Astrocyte (in vitro differentiated cells and primary cell): ENCODE data around the gene MCTP1.

Experiments used
- CTCF ChIP-seq: IDR thresholded peaks from 2 replicates; pipeline ENCODE4 v1.5.1; 2011; ENCODE audit warnings: low read depth, mild to moderate bottlenecking, inconsistent platforms, low read length, moderate library complexity; ENCODE audit not compliant: insufficient read depth
- EZH2 ChIP-seq: IDR thresholded peaks from 2 replicates; pipeline ENCODE4 v1.6.1; 2012; ENCODE audit warnings: mild to moderate bottlenecking, low read length, inconsistent platforms; ENCODE audit not compliant: insufficient read depth

DNA sequence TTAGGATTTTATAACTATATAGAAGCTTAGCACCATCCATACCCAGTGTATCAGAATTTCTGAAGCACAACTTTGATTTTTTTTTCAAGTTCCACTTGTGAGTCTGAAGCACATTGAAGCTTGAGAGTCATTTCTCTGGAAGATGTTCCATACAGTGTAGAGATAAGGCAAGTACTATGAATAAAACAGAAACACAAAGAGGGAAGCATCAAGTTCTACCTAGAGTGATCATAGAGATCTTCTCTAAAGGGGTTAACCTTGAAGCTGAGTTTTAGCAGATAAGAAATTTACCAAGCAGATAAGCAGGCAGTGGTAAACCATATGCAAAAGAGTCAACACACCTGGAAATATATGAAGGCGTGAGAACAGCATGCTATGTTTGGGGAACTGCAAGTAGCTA is 125.3 kb downstream of the MCTP1 start:
- TF ChIP-seq CTCF (no peak), EZH2 (no peak)
